Stimulated activated CD8-positive, alpha-beta memory T cell treated with anti-CD3 and anti-CD28 coated beads, Interleukin-4, amount 100 ng/mL, for 4 hours (primary cell): ENCODE data around the gene GRIK2.

Experiments used
- DNase-seq, 2 donors: peaks; one replicate each; pipeline ENCODE4 v3.0.0-alpha.2; 2020; ENCODE audit warnings: low read depth in 2 of 2, low spot score in 1 of 2

Gene GRIK2

DNA sequence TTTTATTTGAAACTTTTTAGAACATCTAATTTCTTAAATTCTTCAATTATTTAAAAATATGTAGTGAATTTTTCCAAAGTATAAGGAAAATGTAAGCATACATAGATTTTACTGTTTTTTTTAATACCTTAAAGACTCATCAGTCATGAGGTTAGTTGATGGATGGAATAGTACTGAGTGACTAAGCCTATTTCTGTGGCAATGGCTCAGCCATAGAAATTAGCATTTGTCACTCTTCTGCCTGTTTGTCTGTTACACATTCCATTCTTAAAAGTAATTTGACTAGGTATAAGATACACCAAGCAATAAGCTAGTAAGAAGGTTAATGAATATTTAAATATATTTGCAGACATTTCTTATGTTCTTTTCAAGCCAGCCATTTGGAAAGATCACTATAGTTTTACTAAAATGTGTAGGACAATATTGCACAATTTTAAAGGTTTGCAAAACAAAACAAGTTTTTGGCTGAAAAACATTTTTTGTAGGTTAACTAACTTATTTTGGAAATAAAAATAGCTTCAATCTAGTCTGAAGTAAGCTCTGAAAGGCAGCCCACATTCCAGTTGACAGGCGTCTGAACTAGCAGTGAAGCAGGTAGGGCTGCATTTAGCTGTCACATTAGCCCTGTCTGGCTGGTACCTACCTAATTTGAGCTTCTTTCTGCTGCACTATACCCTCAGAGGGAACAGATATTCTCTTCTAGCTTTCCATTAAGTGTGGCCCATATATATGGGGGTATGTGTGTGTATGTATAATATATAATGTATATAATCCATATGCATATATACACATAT is 385.7 kb downstream of the GRIK2 start:
- DNase-seq = no peak

DNA sequence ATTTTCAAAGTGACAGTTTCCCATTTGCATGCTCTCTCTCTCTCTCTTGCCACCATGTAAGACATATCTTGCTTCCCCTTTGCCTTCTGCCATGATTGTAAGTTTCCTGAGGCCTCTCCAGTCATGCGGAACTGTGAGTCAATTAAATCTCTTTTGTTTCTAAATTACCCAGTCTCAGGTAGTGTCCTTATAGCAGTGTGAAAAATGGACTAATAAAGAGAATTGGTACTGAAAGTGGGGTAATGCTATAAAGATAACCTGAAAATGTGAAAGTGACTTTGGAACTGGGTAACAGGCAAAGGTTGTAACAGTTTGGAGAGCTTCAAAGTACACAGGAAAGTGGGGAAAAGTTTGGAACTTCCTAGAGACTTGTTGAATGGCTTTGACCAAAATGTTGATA is 389.8 kb downstream of the GRIK2 start:
- DNase-seq = no peak

DNA sequence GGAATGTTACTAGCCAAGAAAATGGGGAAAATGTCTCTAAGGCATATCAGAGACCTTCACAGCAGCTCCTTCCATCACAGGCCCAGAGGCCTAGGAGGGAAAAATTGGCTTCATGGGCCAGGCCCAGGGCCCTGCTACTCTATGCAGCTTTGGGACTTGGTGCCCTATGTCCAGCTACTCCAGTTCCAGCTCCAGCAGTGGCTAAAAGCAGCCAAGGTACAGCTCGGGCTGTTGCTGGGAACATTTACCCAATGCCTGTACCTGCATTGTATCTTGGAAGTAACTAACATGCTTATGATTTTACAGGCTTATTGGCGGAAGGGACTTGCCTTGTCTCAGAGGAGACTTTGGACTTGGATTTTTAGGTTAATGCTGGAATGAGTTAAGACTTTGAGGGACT is 390.6 kb downstream of the GRIK2 start:
- no peak for DNase-seq

DNA sequence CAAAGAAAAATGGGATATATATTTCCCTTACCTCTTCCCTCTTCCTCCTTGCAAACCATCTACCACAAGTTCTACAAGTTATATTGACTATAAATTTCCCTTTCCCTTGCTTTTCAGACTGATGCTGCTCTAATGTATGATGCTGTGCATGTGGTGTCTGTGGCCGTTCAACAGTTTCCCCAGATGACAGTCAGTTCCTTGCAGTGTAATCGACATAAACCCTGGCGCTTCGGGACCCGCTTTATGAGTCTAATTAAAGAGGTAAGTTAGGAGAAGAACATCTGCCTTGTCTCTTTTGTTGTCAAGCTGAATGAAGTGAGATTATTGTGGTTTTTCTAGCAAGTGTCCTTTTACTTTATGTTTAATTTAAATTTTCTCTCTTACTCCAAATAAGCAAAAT is 406.0 kb downstream of the GRIK2 start:
- DNase-seq = no peak

DNA sequence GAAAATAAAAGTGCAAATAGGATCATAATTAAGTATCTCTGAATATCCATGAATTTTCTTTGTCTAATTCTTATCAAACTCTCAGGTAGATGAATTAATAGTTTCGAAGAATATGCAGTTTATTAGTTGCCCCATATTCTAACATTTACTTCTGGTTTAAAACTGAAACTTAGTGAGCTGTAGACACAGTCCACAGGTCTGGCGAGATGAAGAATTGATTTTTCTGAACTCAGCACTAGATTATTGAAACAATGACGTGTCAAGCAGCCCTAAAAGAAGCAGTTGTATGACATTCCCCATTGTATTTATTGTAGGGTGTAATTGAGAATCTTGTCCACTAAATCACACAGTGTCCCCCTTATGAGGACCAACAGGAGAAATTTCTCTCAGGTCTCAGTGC is 407.1 kb downstream of the GRIK2 start:
- DNase-seq = no peak

DNA sequence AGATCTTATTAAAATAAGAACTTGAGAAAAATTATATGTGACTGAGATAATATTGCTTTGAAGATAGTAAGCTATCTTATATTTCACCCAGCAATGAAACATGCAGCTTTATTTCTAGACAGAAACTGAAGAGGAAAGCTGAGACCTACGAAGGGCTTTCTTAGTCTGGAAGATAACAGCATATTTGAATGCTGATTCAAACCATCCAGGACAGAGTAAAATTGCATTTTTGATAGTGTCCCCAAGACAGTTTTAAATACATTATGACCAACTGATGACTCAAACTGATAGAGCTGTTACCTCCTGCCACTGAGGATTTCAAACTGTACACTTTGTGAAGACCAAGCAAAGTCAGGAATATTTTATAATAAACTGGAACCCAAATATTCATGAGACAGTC is 409.6 kb downstream of the GRIK2 start:
- DNase-seq = no peak

DNA sequence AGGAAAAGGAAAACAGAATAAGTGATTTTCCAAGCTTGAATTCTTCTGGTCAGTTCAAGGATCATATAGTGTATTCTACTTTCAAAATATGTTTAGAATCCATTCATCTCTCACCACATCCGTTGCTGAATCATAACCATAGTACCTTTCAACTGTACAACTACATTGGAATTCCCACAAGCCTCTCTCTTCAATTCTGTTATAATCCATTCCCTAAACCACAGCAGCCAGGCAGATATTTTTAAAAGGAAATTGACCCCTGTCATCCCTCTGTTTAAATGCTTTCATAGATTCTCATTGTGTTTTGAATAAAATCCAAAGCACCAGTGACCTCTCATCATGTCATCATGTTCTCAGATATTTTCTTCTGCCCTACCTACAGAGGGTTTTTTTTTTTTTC is 412.7 kb downstream of the GRIK2 start:
- DNase-seq = no peak

DNA sequence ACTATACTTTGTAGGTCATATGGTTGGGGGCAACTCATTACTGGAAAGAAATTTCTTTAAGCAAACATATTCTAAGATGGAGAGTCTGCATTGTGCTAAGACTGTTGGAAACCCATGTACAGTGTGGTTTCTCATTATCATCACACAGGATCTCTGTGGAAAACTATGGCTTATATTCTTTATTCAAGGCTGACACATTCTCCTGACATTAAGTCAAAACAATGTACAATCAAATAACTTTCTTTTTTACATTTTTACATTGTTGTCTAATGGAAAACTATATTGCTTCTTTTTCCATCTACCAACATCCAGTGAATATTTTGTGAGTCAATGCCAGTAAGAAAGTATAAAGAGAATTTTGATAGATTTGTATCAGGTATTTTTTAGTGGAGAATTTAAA is 417.6 kb downstream of the GRIK2 start:
- DNase-seq = no peak

DNA sequence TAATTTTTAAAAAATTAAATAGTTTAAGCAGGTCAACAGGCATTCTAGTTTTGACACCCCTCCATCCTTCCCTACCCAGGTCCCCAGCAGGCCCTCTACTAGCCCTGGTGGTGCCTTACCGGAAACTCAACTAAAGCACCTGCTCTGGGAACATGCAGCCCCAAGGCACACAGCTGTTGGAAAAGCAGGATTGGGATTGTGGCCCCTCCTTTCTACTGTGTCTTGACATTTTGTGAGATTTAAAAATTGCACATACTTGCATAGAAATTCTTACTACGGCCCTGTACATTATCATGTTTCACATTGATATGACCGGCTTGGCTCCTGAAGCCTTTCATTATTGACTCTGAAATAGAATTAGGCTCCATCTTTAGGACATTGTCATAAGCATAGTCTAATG is 423.2 kb downstream of the GRIK2 start:
- no peak for DNase-seq

DNA sequence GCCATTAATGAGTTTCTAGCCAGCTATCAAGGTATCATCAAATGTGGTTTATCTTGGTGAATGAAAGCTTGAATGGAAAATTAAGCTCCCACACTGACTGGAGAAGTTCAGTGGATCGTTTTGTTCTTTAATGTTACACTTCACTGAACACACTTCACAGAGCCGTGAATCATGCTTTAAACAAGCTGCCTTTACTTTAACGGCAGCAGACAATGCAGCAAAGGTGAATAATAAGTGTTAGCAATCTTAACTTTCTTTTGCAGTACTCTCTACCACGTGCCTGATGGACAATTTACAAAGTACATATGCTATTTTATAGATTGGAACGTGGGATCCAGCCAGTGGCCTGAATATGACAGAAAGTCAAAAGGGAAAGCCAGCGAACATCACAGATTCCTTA is 424.5 kb downstream of the GRIK2 start:
- no peak for DNase-seq

DNA sequence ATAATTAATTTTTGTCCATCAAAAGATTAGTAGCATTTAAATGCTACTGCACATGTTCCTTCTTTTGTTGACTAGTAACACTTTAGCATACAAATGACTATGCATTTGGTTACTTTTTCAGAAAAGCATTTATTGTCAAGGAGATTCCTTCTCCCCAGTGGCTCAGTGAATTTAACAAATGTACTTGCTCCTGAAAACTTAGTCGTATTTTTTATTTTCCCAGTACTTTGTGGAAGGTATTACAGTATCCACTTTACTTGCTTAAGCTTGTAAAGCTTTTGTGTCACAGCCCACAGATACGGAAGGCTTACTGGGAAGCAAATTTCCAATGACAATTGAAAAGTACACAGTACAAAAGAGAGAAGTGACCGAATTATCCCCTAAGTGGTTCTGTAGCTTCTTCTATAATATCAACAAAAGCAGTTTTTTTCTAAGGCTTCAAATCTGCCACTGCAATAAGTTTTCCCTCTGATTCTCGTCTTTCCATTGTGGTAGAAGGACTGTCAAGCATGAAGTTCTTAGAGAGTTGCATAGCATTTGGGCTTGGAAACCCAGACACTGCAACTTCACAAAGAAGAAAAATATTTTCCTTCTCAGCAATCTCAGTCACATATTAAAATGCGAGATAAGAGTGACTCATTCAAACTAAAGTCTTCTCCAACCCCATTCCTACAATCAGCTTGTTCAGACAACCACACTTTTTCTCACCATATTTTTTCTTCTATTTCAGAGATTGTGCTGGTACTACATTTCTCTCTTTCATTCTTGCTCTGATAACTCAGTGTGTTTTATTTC is 431.2 kb downstream of the GRIK2 start:
- no peak for DNase-seq

DNA sequence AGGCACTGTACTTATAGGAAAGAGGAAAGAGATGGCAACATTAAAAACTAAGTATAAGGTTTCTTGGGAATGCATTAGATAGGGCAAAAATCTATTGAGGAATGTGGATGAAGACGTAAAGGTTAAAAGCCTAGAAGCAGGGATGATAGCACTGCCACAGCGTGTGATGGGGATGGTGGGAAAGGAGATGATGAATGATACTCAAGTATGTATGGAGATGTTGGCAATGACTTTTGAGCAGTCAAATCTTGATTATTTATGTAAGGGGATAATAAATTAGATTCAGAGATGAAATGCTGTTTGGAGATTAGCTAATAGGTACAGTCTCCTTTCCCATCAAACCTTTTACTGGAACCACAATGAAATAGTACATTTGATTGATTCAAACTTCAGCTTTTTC is 432.8 kb downstream of the GRIK2 start:
- no peak for DNase-seq

DNA sequence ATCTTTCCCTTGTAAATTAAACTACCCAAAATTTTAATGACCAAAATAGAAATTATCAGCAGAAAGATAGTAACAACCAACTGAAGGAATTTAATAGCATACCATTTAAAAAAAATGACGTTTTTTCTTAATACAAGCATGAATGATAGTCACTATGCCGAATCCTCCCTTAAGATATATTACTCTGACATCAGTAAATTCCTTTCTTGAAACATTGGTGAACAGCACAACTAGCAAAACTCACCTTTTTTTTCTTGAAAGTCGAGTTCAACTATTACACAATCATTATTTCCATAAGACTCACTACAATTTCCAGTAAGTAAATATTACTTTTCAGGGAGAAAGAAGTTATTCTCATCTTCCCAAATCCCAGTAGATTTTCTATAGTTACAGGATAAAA is 433.2 kb downstream of the GRIK2 start:
- no peak for DNase-seq

DNA sequence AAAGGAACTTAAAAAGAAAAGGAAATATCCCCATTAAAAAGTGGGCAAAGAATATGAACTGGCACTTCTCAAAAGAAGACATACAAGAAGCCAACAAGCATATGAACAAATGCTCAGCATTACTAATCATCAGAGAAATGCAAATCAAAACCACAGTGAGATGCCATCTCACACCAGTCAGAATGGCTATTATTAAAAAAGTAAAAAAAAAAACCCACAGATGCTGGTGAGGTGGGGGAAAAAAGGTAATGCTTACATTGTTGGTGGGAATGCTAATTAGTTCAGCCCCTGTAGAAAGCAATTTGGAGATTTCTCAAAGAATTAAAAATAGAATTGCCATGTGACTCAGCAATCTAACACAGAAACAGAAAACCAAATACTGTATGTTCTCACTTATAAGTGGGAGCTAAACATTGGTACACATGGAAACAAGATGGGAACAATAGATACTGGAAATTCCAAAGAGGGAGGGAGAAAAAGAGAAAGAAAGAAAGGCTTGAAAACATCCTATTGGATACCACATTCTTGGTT is 437.1 kb downstream of the GRIK2 start:
- DNase-seq = no peak

DNA sequence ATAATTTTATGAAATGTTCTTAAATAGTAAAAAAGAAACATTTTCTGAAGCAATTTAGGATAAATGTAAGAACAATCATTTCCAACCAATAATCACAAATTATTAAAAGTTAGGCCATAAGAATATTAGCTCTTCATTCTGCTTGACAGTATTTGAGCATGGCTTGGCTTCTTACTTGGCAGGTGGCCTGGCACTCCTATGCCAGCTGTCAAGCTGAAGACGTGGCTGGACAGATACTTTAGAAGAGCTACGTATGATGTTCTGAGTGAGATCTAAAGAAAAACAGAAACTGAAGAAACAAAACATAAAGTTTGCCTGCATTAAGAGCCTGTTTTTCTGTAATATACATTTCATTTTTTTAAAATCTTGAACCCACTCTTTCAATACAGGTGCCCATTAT is 438.9 kb downstream of the GRIK2 start:
- no peak for DNase-seq

DNA sequence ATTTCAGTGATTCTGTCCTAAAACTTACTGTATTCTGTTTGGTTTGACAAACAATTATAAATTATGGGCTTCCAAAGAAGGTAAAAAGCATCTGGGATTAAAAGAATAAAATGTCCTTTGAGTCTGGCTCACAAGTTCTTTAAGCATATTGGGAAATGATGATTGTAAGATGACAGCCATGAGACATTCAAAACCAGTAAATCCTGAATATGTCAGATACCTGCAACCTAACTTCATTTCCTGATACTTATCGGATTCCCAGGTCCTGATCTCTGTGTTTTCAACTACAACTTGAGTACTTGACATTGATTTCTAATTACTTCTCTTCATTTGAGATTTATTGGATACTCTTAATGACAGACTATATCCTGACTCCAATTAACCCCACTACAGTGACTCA is 446.6 kb downstream of the GRIK2 start:
- DNase-seq = no peak

DNA sequence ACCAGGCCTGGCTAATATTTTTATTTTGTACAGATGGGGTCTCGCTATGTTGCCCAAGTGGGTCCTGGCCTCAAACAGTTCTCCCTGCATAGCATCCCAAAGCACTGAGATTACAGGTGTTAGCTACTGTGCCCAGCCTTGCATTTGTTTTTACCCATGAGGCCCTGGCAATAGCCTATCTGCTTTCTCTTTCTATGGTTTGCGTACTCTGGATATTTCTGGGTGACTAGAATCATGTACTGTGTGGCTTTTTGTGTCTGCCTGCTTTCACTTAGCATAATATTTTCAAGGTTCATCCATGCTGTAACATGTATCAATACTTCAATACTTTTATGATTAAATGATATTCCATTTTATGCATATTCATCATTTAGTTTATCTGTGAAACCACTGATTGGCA is 451.7 kb downstream of the GRIK2 start:
- DNase-seq = no peak

DNA sequence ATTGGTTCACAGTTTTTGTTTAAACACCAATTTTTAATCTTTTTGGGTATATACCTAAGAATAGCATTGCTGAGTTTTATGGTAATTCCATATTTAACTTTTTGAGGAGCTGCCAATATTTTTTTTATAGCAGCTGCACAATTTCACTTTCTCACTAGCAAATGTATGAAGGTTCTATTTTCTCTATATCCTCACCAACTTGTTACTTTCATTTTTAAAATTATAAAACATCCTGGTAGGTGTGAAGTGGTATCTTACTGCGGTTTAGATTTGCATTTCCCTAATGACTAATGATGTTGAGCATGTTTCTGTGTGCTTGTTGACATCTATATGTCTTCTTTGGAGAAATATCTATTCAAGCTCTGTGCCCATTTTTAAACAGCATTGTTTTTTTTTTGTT is 452.1 kb downstream of the GRIK2 start:
- DNase-seq = no peak

DNA sequence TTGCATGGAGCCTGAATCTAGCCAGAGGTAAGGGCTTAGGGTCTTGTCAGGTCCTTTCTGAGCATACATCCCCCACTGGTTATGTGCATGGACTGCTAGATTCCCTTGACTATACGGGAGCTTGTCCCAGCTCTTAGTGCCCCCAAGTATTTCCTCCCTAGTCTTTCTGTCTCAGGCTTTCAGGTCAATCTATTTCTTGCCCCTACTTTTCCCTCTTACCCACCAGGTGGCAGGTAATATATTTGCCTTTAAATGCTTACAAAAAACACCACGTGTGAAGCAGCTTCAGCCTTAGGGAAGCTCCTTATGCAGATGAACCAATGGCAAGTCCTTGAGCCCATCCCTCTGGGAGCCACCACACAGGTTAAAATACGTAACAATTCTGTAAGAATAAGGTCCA is 454.2 kb downstream of the GRIK2 start:
- DNase-seq = no peak

DNA sequence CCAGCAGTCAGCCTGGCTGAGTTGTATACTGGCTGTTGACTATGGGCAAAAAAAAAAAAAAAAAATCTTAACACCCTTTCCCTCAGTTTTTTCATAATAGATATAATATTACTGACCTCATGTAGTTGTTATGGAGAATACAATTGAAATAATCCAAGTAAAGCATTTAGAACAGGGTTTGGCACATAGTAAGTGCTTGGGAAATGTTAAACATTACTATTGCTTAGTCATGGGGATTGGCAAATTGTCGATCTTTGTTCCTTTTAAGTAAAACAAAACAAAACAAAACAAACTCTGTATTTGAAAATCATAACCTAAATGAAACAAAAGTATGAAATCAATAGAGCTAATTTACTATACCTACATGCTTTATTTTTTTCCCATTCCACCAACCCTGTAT is 458.4 kb downstream of the GRIK2 start:
- no peak for DNase-seq

DNA sequence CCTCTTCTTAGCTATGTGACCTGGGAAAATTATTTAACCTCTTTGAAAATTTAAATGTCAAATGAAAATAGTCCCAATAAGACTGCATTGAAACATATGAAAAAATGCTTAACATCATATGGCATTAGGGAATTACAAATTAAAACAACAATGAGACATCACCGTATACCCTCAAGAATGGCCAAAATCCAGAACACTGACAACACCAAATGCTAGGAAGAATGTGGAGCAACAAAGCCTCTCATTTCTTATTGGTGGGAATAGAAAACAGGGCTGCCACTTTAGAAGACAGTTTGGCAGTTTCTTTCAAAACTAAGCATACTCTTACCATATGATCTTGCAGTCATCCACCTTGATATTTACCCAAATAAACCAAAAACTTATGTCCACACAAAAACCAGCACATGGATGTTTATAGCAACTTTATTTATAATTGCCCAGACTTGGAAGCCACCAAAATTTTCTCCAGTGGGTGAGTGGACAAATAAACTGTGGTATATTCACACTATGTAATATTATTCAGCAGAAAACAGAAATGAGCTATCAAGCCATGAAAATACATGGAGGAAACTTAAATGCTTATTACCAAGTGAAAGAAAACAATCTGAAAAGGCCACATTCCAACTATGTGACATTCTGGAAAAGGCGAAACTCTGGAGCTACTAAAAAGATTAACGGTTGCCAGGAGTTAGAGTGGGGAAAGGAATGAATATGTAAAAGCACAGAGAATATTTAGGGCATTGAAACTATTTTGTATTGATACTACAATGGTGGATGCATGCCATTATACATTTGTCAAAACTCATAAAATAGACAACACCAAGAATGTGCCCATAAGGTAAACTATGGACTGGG is 459.9 kb downstream of the GRIK2 start:
- no peak for DNase-seq

DNA sequence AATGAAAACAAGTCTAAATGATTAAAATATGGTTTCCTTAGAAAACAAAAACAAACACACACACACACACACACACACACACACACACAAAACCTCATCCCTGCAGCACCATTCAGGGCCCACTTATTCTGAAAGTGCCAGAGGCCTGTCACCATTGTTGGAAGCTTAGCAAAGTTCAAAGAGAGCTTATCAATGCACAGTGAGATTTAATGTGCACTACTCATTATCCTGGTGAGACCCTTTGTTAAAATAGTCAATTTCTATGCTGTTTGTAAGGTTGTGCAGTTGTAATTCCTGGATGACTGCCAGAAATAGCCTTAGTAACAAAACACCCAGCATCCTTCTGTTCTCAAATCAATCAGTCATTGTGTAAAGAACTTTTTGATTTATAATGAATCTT is 482.9 kb downstream of the GRIK2 start:
- DNase-seq = no peak
